Activated B cell treated with CpG ODN at 0.5 μM for 24 hours (primary cell): ENCODE measurements around the gene TEN1. TPM values are rescaled to one million over a fixed set of nuclear protein-coding genes. Genes with fewer than 3 reads are reported as not detected.

Source experiments
- ATAC-seq: fragments of 200-7000 bp; cut with Tn5 transposase; one replicate; pipeline ENCODE4 v1.10.0; 2021; ENCODE audit warnings: low read depth, mild to moderate bottlenecking, moderate library complexity
- CTCF ChIA-PET: fragments of 350-600 bp; sonication (Branson Sonifier 250); formaldehyde crosslinking; loops from one replicate; lab custom pipeline; 2021; ENCODE audit warnings: antibody characterized with exemption; lab: Charles Lee
- POLR2A ChIA-PET: fragments of 350-600 bp; sonication (Branson Sonifier 250); formaldehyde crosslinking; loops from one replicate; lab custom pipeline; 2021; ENCODE audit warnings: antibody characterized with exemption; lab: Charles Lee
- DNase-seq: peaks from one replicate; pipeline ENCODE4 v3.0.0; 2022
- H3K27ac Mint-ChIP-seq: one replicate; pipeline ENCODE4 v1.8.0; 2020; ENCODE audit warnings: mixed read lengths
- H3K27me3 Mint-ChIP-seq: one replicate; pipeline ENCODE4 v1.8.0; 2021; ENCODE audit warnings: mixed read lengths
- H3K36me3 Mint-ChIP-seq: one replicate; pipeline ENCODE4 v1.8.0; 2021; ENCODE audit warnings: low read depth, mixed read lengths
- H3K4me1 Mint-ChIP-seq: one replicate; pipeline ENCODE4 v1.8.0; 2021; ENCODE audit warnings: mixed read lengths
- H3K4me3 Mint-ChIP-seq: one replicate; pipeline ENCODE4 v1.8.0; 2020; ENCODE audit warnings: mild to moderate bottlenecking, mixed read lengths
- H3K9me3 Mint-ChIP-seq: one replicate; pipeline ENCODE4 v1.8.0; 2020; ENCODE audit warnings: mixed read lengths
- intact Hi-C: fragments of 100-400 bp; cut with micrococcal nuclease; formaldehyde crosslinking; loops from one replicate; pipeline ENCODE4 v1.15.1; 2024
- total RNA-seq: library from RNA; stranded (reverse); gene quantifications from 2 replicates; pipeline ENCODE4 v1.2.3, GENCODE V29; 2022
- TF ChIP-seq, protein P1 (sequence below): fragments of 200-600 bp; IDR thresholded peaks from one replicate; pipeline ENCODE4 v1.8.0; 2022; ENCODE audit warnings: antibody characterized with exemption, mild to moderate bottlenecking

Gene TEN1, protein sequence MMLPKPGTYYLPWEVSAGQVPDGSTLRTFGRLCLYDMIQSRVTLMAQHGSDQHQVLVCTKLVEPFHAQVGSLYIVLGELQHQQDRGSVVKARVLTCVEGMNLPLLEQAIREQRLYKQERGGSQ
- total RNA-seq: 22.7 and 23.2 TPM in 2 replicates

DNA sequence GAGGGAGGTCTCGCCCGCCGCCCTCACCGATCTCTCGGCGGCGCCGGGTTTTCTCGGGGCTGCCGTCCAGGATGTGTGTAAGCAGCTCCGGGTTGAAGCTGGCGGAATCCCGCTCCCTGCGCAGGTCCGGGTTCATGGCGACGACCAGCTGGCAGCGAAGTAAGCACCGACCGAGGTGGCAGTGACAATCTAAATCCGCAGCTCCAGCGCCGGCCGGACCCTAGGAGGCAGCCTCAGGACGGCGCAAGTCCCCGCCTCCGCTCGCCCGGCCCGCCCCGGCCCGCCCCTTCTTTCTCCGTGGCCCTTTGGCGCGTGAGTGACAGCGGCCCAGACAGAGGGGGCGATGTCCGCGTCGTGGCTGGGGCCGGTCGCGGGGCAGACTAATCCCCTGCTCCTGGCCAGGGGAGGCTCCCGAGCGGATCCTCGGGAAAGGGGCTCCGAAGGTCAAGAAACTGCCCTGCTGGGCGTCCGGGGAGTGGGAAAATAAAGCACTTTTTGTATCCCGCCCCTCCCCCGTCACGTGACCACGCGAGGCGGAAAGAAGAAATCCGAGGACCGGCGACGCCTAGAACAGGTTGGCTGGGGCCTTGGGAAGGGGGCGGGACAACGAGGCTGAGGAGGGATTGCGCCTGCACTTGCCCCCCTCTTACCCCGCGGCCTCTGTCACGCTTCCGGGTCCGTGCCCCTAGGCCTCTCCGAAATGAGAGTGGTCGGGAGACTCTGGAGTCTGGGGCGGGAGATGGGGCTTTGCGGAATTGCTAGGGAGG is at the start of gene TEN1, which contains the start of gene ACOX1:
Gene TEN1 (plus strand): TSS at position 303 of the 767 bp plus-strand sequence. CDS start 6,953 bp downstream, outside the sequence.
Gene ACOX1 (minus strand): TSS at position 229 of the 767 bp plus-strand sequence. CDS start 93 bp downstream, at position 136.
- H3K4me1 Mint-ChIP-seq: peaks cover 37% of the 10 kb centered on the region
- peak; percentile 91 for DNase-seq
- TF ChIP-seq, protein P1, sequence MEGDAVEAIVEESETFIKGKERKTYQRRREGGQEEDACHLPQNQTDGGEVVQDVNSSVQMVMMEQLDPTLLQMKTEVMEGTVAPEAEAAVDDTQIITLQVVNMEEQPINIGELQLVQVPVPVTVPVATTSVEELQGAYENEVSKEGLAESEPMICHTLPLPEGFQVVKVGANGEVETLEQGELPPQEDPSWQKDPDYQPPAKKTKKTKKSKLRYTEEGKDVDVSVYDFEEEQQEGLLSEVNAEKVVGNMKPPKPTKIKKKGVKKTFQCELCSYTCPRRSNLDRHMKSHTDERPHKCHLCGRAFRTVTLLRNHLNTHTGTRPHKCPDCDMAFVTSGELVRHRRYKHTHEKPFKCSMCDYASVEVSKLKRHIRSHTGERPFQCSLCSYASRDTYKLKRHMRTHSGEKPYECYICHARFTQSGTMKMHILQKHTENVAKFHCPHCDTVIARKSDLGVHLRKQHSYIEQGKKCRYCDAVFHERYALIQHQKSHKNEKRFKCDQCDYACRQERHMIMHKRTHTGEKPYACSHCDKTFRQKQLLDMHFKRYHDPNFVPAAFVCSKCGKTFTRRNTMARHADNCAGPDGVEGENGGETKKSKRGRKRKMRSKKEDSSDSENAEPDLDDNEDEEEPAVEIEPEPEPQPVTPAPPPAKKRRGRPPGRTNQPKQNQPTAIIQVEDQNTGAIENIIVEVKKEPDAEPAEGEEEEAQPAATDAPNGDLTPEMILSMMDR: no peak
- no peaks in the 10 kb centered on the region for H3K9me3 Mint-ChIP-seq
- H3K36me3 Mint-ChIP-seq: peaks cover 18% of the 10 kb centered on the region
- ChIA-PET CTCF (interaction anchor here (1.4 kb wide), 1 partner anchor 35 kb away, joined by 4 read pairs; no protein-coding TSS in a partner anchor), POLR2A (interaction anchor here (0.6 to 1.6 kb wide), 18 partner anchors 9 to 293 kb away, joined by 3 to 15 read pairs (median 3); partner anchors contain the start of genes FBF1 and WBP2)
- intact Hi-C loops: loop anchor here (1.0 to 2.0 kb wide), 7 partner anchors 13 to 194 kb away; partner anchors contain the start of genes FBF1 and WBP2
- H3K27me3 Mint-ChIP-seq: no peaks in the 10 kb centered on the region
- peak within 1 kb of the TSS; percentile 100 for H3K27ac Mint-ChIP-seq
- ATAC-seq: peak; percentile 94
- H3K4me3 Mint-ChIP-seq: peak within 1 kb of the TSS; percentile 100

DNA sequence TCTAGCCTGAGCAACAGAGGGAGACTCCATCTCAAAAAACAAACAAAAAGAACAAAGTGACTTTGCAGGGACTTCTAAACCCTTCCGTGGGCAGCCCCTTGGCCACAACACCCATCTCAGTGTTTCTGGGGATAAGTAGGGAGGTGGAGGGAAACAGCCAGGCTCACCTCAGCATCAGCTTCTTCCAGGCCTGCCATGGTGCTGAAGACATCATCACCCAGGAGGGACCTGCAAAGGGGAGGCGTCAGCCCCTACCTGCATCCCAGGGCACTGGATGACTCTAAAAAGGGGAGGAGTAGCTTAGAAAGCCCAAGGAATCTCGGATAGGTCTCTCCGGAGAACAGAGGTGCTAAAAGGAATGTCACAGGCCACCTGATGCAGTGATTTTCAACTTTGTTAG is 48.0 kb upstream of the TEN1 start:
- intact Hi-C loops: no loop called here
- no peak for ATAC-seq
- DNase-seq: no peak
- CTCF ChIA-PET: no interaction called here
- H3K9me3 Mint-ChIP-seq: no peaks in the 10 kb centered on the region
- H3K27ac Mint-ChIP-seq: no peak overlapping the region
- TF ChIP-seq, protein P1: no peak
- H3K4me3 Mint-ChIP-seq: no peak overlapping the region
- H3K27me3 Mint-ChIP-seq: no peaks in the 10 kb centered on the region
- POLR2A ChIA-PET: interaction anchor here (0.8 kb wide), 1 partner anchor 33 kb away, joined by 3 read pairs; no protein-coding TSS in a partner anchor
- H3K4me1 Mint-ChIP-seq: no peaks in the 10 kb centered on the region
- no peaks in the 10 kb centered on the region for H3K36me3 Mint-ChIP-seq

DNA sequence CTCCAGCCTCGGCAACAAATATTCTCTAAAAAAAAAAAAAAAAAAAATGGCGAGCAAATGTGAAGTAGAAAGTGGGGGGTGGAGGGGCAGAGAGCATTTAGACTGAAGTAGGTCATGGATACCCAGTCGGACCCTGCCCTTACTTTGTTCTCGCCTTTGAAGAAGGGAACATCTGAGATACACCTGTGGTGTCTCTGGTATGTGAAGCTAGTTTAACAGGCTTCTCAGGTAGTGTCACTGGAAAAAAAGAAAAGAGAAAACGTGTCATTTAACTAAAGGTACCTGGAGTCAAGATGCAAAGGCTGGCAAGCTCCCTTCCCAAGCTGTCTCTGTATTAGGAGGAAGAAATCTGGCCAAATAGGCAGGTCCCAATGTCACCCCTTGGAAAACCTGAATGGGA is 46.2 kb upstream of the TEN1 start:
- DNase-seq (no peak), ATAC-seq (no peak)
- no peaks in the 10 kb centered on the region for H3K9me3 Mint-ChIP-seq
- TF ChIP-seq, protein P1: no peak
- H3K36me3 Mint-ChIP-seq: no peaks in the 10 kb centered on the region
- intact Hi-C loops: no loop called here
- H3K4me3 Mint-ChIP-seq: no peak overlapping the region
- no peaks in the 10 kb centered on the region for H3K27me3 Mint-ChIP-seq
- H3K4me1 Mint-ChIP-seq: no peaks in the 10 kb centered on the region
- POLR2A ChIA-PET: interaction anchor here (0.7 kb wide), 1 partner anchor 778 kb away, joined by 5 read pairs; no protein-coding TSS in a partner anchor
- CTCF ChIA-PET: no interaction called here
- no peak overlapping the region for H3K27ac Mint-ChIP-seq

DNA sequence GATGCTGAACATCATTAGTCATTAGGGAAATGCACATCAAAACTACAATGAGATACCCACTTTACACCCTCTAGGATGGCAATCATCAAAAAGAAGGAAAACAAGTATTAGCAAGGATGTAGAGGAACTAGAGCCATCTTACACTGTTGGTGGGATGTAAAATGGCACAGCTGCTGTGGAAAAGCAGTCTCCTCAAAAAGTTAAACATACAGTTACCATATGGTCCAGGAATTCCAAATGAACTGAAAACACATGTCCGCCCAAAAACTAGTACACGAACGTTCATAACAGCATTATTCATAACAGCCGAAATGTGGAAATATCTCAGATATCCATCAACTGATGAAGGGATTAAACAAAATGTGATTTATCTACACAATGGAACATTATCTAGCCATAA is 45.2 kb upstream of the TEN1 start:
- H3K4me3 Mint-ChIP-seq: no peak overlapping the region
- H3K9me3 Mint-ChIP-seq: no peaks in the 10 kb centered on the region

More for the DNA sequence above, 45.2 kb upstream of the TEN1 start:
- Mint-ChIP-seq H3K27ac (no peak overlapping the region), H3K27me3 (no peaks in the 10 kb centered on the region), H3K4me1 (no peaks in the 10 kb centered on the region), H3K36me3 (no peaks in the 10 kb centered on the region)
- POLR2A ChIA-PET: no interaction called here
- DNase-seq: no peak
- intact Hi-C loops: no loop called here
- TF ChIP-seq, protein P1: no peak
- CTCF ChIA-PET: no interaction called here
- no peak for ATAC-seq
